HG03139 (cell line): ENCODE results near the gene RENBP.

Experiments used
- ATAC-seq: cut with Tn5 transposase; IDR thresholded peaks from one replicate; pipeline ENCODE4 v1.9.1; 2021; ENCODE audit not compliant: unreplicated experiment

RENBP gene

GRCh38 chrX:153934148-153934761 lies 10.2 kb downstream of the RENBP start:
- ATAC-seq = no peak

- ATAC-seq = no peak
Observed at GRCh38 chrX:153933748-153934147, 10.7 kb downstream of the RENBP start.

GRCh38 chrX:153932220-153932915 lies 12.1 kb downstream of the RENBP start:
- no peak for ATAC-seq

GRCh38 chrX:153931748-153932147 lies 12.7 kb downstream of the RENBP start:
- no peak for ATAC-seq

GRCh38 chrX:153931151-153931550 lies 13.3 kb downstream of the RENBP start:
- no peak for ATAC-seq

GRCh38 chrX:153930011-153930910 lies 14.2 kb downstream of the RENBP start:
- no peak for ATAC-seq

- no peak for ATAC-seq
Observed at GRCh38 chrX:153929576-153929975, 14.9 kb downstream of the RENBP start.

GRCh38 chrX:153928846-153929245 lies 15.6 kb downstream of the RENBP start:
- ATAC-seq = no peak

GRCh38 chrX:153927922-153928760 lies 16.3 kb downstream of the RENBP start:
- peak; percentile 61 for ATAC-seq

GRCh38 chrX:153927672-153927921 lies 16.8 kb downstream of the RENBP start:
- ATAC-seq = no peak

GRCh38 chrX:153926858-153927671 lies 17.4 kb downstream of the RENBP start:
- ATAC-seq = no peak

- ATAC-seq = no peak
Observed at GRCh38 chrX:153926552-153926857, 17.9 kb downstream of the RENBP start.

GRCh38 chrX:153925739-153926551 lies 18.5 kb downstream of the RENBP start, which contains the start of gene ARHGAP4:
Gene ARHGAP4, minus strand, starts transcription at chrX:153926264. Its CDS starts 62 bp downstream, at chrX:153926202.
- ATAC-seq = no peak

- no peak for ATAC-seq
Observed at GRCh38 chrX:153925387-153925738, 19.1 kb downstream of the RENBP start.

- ATAC-seq = no peak
Observed at GRCh38 chrX:153924149-153924861, 20.1 kb downstream of the RENBP start.

- no peak for ATAC-seq
Observed at GRCh38 chrX:153922932-153923857, 21.2 kb downstream of the RENBP start.

- no peak for ATAC-seq
Observed at GRCh38 chrX:153921511-153922446, 22.7 kb downstream of the RENBP start.
